HG02943 (cell line): ENCODE results near the gene CHMP6.

Experiments
- ATAC-seq: cut with Tn5 transposase; IDR thresholded peaks from one replicate; pipeline ENCODE4 v1.9.1; 2021; ENCODE audit warnings: mild to moderate bottlenecking, low read depth, moderate library complexity; ENCODE audit not compliant: unreplicated experiment

CHMP6 gene

DNA sequence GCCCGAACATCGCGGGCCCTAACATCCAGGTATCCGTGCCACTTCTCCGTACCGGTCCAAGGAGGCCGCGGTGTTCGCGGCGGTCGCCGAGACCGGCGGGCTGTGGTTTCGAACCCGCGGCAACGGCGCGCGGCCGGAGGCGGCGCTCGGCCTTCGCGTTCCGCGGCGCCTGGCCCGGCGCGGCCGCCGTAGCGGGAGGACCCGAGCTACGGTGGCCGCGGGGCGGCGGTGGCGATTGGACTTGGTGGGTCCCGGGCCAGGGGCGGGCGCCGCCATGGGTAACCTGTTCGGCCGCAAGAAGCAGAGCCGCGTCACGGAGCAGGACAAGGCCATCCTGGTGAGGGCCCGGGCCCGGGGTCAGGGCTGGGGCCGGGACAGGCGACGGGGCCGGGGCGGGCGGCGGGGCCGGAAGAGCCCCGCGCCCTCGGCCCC, at the start of gene CHMP6:
TSS of gene CHMP6 (plus strand) at position 197 of the 432 bp plus-strand sequence. CDS start at position 275, 78 bp downstream.
- no peak for ATAC-seq

DNA sequence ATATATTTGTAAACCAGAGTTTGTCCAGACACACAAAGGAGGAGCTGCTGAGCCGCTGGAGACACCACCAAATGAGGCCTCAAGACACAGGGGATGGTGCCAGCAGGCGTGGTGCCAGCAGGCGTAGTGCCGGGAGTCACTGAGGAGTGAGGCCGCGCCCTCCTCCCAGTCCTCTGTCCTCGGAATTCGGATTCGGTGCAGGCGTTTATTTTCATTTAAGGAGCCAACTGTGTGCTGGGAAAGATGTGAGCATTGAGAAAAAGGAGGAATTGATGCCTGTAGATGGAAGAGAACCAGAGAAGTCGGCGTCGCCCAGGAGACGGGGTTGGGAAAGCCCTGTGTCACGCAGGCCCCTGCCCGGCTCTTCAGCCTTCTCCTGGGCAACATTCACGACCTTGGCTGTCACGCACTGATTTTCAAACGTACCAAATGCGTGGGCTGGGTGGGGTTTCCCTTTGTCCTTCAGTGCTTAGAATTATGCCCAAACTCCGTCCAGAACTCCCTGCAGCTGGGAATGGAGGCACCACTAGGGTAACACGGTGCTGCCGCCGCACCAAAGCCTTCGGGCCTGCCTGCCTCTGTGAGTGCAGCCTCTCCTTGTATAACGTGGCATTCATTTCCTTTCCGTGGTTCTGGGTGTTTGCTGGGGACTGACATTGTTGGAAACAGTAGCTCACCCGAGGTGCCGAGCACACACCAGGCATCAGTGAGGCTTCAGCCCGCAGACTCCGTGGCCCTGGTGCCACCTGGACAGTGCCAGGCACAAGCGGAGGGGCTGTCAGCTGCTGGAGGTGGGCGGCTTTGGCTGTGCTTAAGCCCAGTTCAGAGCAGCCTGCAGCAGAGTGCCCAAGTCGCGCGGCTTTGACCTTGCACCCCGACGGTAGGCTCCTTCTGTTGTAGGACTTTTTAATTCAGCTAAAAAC, 49.0 kb upstream of the CHMP6 start:
- no peak for ATAC-seq

DNA sequence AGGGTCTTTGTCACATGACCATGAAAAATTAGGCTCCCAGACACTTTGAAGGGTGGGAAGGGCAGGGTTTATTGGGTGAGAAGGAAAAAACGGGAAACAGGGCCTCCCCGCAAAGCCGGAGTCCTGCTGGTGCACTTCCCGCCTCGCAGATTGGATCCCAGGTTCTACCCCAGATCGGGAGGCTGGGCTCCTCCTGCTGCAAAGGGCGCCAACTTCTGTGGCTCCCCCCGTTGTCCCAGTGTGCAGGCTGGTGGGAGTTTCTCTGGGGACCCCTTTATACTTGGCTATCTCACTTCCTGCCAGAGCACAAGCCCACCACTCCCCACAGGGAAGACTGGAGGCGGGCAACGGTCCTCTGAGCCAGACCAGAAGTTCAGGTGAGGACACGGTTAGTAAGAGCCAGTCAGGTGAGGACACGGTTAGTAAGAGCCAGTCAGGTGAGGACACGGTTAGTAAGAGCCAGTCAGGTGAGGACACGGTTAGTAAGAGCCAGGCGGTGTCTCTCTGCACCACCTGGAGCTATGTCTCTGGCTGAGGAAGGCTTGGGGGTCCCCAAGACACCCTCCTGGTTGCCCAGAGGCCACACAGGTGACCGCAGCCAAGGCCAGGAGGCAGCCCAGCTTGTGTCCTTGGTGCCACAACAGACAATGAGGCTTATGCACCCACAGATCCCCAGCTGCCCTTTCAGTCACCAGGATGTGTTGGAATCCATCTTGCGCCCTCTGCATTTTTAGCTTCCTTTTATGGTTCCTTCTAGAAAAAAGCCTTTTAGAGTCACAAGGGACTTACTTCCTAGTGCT, 48.1 kb upstream of the CHMP6 start:
- ATAC-seq: no peak

DNA sequence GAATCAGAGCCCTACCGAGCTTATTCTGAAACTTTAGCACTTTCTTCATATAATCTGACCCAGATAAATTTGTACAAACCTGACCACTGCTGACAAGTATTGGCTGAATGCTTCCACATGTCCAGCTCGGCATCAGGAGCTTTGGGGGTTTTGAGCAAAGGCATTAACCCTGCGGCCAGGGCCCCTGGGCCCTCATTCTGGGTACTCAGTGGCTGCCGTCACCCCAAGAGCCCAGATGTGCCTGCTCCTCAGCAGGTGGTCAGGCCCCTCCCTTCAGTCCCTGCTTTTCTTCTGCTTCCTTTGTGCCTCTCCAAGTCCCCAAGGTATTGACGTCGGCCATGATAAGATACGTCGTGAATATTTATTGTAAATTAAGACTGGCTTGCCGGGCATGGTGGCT, 47.3 kb upstream of the CHMP6 start:
- no peak for ATAC-seq

DNA sequence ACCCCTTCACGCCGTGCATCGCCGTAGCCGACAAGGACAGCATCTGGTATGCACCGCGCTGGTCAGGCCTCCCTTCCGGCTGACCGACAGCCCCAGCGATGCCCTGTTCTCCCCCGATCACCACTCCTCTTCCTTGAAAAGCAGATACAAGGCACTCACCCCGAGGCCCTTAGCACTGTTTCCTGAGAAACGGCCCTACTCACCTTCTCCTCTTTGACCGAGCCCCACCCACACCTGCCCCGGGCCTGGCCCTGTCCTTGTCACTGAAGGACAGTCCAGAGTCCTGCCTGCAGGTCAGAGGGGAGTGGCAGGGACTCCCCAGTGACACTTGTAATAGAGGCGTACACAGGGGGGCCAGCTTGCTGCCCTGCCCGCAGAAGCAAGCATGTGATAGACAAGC, 45.9 kb upstream of the CHMP6 start:
- no peak for ATAC-seq

DNA sequence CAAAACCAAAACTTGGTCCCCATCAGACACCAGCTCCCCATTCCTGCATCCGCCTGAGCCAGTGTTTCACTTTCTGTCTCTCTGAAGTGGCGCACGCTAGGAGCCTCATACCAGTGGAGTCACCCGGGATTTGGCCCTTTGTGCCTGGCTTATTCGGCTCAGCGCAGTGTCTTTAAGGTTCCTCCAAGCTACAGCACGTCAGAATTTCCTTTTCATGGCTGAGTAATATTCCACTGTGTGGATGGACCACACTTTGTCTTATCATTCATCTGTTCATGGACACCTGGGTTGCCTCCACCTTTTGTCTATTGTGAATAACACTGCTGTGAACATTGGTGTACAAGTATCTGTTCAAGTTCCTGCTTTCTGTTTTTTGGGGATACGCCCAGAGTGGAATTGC, 45.2 kb upstream of the CHMP6 start:
- no peak for ATAC-seq

DNA sequence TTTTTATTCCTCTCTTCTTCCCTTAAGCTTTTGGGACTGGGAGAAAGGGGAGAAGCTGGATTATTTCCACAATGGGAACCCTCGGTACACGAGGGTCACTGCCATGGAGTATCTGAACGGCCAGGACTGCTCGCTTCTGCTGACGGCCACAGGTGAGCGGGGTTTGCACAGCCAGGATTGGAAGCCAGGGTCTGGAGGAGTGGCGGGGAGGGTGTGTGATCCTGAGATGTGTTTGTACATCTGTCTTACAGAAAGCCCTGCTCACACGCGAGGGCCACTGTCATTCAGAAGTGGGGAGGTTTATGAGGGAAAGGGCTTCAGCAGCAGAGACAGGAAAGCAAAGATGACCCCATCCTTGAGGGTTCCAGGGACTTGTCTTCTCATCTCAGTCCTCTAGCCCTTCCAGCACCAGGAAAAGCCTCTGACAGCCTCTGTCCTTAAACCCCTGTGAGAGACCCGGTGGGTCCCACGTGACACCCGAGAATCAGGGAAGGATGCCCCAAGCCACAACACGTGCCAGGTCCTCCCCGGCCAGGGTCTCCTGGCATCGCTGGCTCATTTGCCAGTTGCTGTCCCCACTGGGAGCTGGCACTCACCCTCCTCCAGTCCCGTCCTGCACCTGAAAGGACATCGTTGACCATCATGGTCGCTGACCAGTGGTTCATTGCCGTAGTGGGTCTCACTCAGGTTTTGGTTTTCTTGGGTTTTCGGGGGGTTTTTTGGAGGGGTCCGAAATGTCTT, 44.3 kb upstream of the CHMP6 start:
- ATAC-seq: no peak

DNA sequence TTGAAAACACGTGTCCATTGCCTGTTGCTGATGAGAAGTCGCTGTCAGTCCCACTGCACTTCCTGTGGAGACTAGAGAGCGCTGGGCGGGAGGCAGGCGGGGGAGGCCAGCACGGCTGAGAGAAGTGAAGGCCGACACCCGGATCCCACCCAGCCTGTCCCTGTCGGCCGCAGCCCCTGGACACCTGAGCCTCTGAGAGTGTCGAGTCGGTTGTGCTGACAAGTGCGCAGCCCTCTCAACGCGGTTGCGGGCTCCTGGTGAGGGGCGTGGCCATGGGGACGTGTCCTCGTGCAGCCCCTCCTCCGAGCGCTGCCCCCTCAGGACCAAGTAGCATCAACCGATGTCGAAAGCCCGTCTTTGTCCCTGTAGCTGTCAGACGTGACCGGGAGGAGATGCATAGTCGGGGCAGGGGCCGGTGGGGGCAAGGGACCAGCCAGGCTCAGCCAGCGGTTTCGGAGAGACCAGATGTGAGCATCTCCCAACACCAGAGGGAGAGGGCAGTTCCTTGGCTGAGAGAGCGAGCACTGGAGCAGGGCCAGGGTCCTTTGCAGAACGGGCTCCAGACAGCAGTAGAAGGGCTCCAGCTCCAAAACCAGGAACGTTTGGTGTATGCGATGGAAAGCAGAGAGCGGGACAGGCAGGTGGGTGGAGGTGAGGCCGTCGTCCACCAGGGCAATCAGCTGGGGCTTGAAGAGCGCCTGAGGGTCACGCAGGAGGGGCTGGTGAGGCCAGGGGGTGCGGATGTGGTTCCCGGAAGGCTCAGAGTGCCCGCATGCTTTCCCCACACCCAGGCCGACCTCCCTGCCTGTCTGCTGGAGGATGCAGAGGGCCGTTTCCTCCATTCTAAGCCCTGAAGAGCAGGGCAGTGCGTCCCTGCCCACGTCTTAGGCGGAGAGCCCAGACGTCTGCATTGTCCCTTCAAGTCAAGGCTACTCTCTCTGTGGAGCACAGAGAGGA, 43.3 kb upstream of the CHMP6 start:
- ATAC-seq: no peak

DNA sequence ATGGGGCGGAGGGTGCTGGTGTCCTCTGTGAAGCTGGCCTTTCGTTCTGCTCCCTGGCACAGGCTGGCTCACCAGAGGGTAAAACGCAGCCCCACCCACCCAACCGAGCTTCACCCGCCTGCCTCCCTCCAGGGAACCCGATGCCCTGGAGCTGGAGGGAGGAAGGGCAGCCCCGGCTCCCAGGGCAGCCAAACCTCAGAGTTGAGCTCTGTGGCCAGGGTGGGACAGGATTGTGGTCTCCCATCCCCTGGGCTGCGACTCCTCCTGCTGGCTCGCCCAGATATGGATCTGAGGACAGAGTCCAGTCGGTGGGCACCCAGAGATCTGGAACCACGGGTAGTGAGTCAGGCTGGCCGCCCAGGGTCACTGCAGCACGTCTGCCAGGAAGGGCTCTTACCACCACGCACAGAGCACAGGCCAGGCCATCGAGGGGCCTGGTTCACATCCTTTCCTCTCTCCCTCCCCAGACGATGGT, 42.6 kb upstream of the CHMP6 start:
- no peak for ATAC-seq

DNA sequence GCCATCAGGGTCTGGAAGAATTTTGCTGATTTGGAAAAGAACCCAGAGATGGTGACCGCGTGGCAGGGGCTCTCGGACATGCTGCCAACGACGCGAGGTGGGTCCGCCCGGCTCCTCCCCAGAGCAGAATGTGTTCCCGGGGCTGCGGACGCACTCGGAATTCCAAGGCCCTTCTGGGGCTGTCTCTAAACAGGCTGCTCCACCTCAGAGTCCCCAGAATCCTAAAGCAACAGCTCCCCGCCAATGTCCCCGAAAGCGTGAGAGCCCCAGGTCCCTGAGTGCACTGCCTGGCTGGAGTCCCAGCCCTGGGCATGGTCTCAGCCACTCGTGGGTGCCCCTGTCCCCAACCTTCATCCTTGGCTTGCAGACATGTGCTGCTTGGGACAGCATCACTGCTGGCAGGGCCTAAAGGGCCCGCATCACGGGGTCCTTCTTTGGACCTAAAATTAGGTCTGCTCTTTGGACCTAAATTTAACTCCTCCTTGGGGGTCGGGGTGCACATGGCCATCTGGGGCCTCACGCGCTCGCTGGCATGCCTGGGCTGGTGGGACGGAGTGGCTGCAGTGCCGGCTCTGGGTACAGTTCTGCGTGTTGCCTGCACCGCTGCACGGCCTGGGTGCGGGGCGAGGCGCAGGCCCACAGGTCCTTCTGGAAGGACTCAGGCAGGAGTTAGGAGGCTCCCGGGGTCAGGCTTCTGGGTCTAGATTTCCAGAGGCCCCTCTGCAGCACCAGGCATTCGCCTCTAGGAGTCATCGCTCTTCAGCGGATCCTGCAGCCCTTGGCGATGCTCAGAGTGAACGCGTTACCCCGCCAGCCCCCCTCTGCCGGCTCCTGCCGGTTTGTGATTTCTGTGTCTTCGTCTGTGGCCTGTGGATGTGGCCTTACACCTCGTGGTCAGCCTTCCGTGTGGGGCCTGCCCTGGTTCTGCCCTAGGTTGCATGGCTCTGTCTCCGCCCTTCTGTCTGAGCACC, 41.9 kb upstream of the CHMP6 start:
- ATAC-seq: no peak

DNA sequence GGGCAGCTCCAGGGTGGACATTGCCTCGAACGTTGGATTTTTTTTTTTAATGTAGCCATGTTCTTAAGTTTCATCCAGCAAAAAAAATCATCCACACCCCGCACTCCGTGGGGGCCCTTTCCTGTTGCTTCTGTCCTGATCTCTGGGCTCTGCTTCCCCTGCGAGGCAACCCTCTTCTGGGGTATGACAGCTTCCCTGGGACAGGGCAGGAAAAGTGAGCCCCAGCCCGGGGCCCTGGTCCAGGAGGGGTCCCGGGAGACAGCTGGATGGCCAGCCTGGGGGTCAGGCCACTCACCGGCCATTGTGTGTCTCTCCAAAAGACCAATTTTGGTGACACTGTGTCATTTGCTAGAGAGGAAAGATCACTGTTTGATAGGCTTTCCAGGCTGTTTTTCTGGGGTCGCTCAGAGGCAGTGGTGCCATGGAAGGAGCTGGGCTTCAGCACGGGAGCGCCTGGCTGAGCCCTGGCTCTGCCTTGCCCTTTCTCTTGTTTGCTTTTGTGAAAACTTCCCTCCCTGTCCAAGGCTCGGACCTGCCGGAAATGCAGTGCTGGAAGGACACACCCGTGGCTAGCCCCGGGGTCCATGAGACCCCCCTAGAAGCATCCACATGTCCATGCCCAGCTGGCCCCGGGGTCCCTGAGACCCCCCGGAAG, 41.0 kb upstream of the CHMP6 start:
- no peak for ATAC-seq

DNA sequence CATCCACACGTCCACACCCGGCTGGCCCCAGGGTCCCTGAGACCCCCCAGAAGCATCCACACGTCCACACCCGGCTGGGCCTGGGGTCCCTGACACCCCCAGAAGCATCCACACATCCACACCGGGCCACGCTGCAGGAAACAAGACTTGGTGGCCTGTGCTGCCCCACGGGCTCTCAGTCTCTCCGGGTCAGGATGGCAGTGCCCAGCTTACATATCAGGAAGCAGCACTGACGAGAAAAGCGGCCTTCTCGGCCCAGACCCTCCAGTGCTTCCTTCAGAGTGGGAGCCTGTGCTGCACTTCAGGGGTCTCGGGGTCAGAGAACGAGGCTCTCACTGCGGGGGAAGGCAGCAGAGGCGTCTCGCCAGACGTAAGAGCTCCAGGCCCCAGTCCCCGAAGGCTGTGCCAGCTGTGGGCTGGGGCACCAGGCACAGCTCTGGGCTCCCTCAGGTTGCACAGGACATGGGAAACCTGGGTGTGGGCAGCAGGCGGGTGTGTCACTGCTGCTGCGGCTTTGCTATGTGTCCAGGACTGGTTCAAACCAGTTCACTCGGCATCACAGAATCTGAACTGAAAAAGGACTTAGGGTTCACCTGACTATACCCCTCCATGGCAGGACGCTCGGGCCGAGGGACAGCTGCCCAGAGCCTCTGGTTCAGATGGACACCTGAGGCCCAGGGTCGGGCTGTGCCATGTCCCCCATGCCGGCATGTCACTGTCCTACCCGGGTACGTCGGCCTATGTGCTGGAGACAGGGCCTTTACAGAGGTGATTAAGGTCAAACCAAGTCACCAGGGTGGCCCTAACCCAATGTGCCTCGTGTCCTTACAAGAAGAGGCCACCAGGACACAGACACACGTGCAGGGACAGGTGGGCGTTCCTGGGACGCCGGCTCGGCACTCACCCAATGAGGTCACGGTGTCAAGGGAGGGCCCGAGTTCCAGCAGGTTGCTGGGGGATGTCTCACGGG, 40.2 kb upstream of the CHMP6 start:
- no peak for ATAC-seq

DNA sequence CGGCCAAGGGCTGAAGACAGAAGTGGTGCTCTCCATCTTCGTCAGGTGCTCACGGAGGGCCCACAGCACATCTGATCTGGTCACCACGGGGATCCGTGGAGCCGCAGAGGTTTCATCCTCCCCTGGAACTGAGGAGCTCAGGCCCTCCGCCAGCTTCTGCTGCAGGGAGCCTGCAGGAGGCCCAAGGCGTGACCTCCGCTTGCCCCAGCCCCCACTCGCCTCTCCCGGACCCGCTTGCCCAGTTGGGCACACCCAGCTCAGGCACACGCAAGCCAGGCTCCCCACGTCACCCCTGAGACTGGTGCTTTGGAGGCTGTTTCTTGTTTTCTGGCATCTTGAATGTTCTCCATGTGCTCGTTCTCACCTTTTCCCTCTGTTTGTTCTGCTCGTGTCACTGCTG, 39.4 kb upstream of the CHMP6 start:
- no peak for ATAC-seq

DNA sequence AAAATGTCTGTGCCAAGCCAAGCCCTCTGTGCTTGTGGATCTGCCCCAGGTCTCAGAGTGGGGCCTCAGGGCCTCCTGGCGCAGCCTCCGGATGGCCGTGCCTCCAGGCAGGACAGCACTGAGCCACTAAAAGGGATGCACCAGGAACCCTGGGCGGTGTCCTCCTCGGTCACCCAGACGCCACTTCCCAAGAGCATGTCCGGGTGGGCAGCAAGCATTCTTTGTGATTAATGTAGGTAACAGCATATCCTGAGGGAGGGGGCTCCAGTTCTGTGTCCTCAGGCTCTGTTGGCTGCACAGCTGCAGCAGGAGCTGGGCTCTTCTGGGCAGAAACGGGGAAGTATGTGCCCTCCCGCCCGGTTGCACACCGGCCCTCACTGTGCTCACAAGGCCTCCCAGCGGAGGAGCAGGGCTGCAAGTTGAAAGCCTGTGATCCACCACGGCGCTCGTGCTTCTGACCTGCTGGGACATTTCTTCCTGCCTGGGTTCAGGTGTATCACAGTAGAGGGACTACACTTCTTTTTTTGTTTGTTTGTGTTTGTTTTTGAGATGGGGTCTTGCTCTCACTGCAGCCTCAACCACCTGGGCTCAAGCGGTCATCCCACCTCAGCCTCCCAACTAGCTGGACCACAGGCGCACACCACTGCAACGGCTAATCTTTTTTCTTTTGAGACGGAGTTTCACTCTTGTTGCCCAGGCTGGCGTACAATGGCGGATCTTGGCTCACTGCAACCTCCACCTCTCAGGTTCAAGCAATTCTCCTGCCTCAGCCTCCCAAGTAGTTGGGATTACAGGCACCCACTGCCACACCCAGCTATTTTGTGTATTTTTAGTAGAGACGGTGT, 37.9 kb upstream of the CHMP6 start:
- no peak for ATAC-seq

DNA sequence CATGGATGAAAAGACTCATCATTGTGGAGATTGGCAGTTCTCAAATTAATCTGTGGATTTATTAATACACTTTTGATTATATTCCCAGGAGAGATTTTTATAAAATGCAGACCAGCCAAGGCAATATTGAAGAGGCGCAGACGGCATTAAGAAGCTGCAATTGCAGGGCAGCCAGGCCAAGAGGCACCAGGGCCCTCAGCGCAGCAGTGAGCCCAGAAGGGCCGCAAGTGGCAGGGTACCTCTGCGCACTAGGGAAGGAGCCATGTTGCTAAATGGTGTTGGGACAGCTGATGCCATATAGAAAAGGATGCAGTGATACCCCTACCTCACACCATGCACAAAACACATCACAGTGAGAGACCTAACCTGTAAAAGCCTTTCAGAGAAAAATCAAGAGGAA, 36.6 kb upstream of the CHMP6 start:
- ATAC-seq: no peak

DNA sequence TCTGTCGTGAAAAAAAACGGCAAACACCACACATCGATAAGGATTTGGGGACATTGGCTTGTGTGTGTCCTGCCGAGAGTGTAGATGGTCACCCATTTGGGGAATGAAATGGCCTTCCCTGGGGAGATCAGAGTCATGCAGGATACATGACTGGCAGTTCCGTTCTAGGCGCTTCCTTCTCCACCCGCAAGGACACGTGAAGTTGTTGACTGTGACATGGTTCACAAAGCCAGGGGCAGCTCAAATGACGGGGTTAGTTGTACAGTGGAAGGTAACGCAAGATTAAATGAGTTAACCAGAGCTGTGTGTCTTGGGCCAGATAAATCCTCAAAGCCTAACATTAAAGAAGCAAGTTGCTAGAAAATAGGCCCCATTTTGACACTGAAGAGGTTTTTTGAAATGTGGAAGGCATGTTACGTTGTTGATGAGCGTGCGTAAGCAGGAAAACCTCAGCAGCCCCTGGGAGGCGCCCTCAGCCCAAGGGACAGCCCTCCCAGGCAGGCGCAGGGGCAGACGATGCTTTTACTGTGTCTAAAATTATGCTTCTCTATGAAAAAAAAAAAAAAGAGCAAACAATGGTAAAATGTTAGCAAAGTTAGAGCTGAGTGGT, 35.9 kb upstream of the CHMP6 start:
- no peak for ATAC-seq
